Kidney epithelial cell (primary cell): ENCODE measurements around the gene ARHGAP42. TPM values are rescaled to one million over a fixed set of nuclear protein-coding genes. Genes with fewer than 3 reads are reported as not detected.

ENCODE experiments used
- DNase-seq: peaks from one replicate; pipeline ENCODE4 v3.0.0-alpha.2; 2010; ENCODE audit warnings: low read depth
- H3K27me3 ChIP-seq: 2 replicates; pipeline ENCODE4 v1.6.0; 2011; ENCODE audit warnings: low read length; ENCODE audit not compliant: control insufficient read depth, insufficient read depth
- H3K36me3 ChIP-seq: 2 replicates; pipeline ENCODE4 v1.5.1; 2011; ENCODE audit warnings: low read length; ENCODE audit not compliant: control insufficient read depth, insufficient read depth
- H3K4me3 ChIP-seq: 2 replicates; pipeline ENCODE4 v1.5.1; 2011; ENCODE audit warnings: low read depth, mild to moderate bottlenecking, control low read depth, low read length
- total RNA-seq: library from RNA; depleted of rRNA; stranded (reverse); fragments of >200 nt; gene quantifications from 2 replicates; pipeline ENCODE4 v1.2.3, GENCODE V29; 2015
- TF ChIP-seq, protein P1 (sequence below): IDR thresholded peaks from 2 replicates; pipeline ENCODE4 v1.5.1; 2011; ENCODE audit warnings: mild to moderate bottlenecking, moderate library complexity, low read length, control low read depth, inconsistent platforms; ENCODE audit not compliant: insufficient read depth, poor library complexity, severe bottlenecking

Gene ARHGAP42
- total RNA-seq, 1 donor from 2014 or later = 27.9 TPM

DNA sequence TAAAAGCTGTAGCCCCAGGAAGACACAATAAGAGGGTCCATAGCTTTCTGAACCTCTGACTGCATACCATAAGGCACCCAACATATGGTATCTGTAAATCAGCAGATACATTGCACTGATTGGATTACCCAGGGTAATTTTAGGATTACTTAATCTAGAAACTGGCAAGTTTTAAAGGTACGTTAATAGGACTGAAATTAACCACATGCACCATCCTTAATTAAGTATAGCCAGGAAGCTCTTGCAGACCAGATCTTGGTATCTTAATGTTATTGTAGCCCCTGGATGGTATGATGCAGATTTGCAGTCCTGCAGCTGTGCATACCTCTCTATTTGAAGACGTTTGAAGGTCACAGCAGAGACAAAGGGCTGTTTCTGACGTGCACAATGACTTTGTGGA, 72.8 kb downstream of the ARHGAP42 start:
- H3K36me3 ChIP-seq = no peaks in the 10 kb centered on the region
- H3K27me3 ChIP-seq = no peaks in the 10 kb centered on the region
- no peak overlapping the region for H3K4me3 ChIP-seq
- TF ChIP-seq, protein P1, sequence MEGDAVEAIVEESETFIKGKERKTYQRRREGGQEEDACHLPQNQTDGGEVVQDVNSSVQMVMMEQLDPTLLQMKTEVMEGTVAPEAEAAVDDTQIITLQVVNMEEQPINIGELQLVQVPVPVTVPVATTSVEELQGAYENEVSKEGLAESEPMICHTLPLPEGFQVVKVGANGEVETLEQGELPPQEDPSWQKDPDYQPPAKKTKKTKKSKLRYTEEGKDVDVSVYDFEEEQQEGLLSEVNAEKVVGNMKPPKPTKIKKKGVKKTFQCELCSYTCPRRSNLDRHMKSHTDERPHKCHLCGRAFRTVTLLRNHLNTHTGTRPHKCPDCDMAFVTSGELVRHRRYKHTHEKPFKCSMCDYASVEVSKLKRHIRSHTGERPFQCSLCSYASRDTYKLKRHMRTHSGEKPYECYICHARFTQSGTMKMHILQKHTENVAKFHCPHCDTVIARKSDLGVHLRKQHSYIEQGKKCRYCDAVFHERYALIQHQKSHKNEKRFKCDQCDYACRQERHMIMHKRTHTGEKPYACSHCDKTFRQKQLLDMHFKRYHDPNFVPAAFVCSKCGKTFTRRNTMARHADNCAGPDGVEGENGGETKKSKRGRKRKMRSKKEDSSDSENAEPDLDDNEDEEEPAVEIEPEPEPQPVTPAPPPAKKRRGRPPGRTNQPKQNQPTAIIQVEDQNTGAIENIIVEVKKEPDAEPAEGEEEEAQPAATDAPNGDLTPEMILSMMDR = no peak
- no peak for DNase-seq

DNA sequence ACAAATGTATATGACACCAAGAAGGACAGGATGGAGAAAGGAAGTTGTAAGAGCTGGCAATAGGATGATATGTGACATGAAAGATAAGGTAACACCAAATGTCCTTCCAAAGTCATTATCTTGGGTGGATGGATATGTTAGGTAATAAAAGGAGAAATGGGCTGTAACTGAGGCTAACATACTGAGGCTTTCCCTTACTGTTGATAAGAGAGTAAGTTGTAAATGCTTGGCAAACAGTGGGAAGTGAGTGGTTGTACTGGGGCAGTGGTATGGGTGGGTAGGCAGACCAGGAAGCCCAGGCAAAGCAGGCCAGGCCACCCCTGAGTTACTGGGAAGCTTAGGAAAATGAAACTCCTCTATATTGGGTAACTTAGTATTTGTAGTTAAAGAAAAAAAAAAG, 73.7 kb downstream of the ARHGAP42 start:
- Histone ChIP-seq H3K27me3 (no peaks in the 10 kb centered on the region), H3K36me3 (no peaks in the 10 kb centered on the region), H3K4me3 (no peak overlapping the region)
- TF ChIP-seq, protein P1 = no peak
- no peak for DNase-seq

DNA sequence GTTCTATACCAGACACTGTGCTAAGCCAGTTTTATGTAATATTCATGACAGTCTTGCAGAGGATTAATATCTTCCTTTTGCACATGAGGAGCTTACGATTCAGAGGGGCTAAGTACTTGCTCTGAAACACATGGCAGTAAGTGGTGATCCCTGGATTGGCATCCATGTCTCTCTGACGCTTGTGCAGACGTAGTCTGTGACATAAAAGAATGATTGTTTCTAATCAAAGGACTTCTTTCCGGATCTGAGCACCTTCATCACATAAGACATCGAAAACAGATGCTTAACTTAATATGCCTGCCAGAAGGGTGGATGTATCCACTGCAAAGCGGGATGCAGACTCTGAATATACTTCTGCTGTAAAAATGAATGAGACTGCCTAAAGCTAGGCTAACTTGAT, 74.8 kb downstream of the ARHGAP42 start:
- H3K4me3 ChIP-seq = no peak overlapping the region
- TF ChIP-seq, protein P1 = no peak
- no peaks in the 10 kb centered on the region for H3K27me3 ChIP-seq
- H3K36me3 ChIP-seq = no peaks in the 10 kb centered on the region
- DNase-seq = no peak

DNA sequence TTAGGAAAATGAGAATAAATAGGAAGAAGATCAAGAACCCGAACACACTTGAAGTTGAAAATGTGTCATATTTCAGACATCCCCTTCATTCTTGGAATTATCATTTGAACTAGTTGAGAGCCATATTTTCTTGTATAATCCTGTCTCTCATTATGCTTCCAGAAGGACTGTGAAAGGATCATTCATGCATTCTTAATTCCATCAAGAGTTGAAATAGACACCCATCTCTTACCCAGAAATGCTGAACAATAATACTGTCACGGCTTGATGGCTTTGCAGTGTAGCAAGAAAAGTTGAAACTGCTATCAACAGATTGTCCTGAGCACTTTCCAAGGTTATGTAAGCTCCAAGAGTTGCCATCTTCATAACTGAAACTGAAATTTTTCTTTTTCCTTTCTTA, 79.7 kb downstream of the ARHGAP42 start:
- H3K36me3 ChIP-seq = no peaks in the 10 kb centered on the region
- no peak overlapping the region for H3K4me3 ChIP-seq
- no peaks in the 10 kb centered on the region for H3K27me3 ChIP-seq
- no peak for DNase-seq
- TF ChIP-seq, protein P1 = no peak

DNA sequence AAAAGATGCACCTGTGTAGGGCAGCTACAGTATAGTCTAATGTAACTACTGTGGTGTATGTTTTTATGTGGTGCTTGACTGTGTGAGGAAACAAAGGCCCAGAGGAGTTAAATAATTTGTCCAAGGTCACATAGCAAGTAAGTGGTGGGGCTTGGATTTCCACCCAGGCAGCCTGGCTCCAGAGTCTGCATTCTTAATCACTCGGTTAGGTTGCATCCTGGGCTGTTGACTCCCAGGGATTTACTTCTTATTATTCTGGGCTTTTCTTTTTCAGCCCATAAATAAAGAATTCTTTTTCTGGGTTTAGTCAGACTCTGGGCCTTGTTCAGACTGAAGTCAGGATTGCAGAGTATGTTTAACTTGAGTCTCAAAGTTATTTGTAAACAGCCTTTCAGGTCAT, 82.1 kb downstream of the ARHGAP42 start:
- DNase-seq = no peak
- Histone ChIP-seq H3K27me3 (no peaks in the 10 kb centered on the region), H3K36me3 (no peaks in the 10 kb centered on the region)

DNA sequence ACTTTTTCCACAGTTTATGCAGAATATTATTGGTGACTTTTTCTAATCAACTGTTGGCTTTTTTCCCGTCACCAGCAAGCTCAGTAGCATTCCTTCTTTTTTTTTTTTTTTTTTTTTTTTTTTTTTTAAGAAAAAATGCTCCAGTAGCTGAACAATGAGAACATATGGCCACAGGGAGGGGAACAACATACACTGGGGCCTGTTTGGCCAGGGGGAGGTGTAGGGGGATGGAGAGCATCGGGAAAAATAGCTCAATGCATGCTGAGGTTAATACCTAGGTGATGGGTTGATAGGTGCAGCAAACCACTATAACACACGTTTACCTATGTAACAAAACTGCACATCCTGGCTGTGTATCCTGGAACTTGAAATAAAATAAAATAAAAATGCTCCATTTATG, 82.5 kb downstream of the ARHGAP42 start:
- TF ChIP-seq, protein P1 = no peak
- DNase-seq = no peak
- Histone ChIP-seq H3K36me3 (no peaks in the 10 kb centered on the region), H3K27me3 (no peaks in the 10 kb centered on the region), H3K4me3 (no peak overlapping the region)

More for the DNA sequence above, 82.1 kb downstream of the ARHGAP42 start:
- H3K4me3 ChIP-seq = no peak overlapping the region
- TF ChIP-seq, protein P1 = no peak
